NCI-H1694 treated with DMSO at 0.1 percent for 48 hours (cell line): ENCODE results near the gene OR52J3.

Experiments
- DNase-seq: peaks from one replicate; lab custom pipeline; 2025; lab: John Stamatoyannopoulos, UW

Gene OR52J3

GRCh38 chr11:5096011-5096410 is 49.7 kb downstream of the OR52J3 start:
- no peak for DNase-seq
